HTERT RPE-1 (cell line): ENCODE measurements around the gene MFAP3.
"Not testable (repeated sequence)": the region's sequence is repeated elsewhere in the genome, so short reads cannot be mapped to it uniquely, and the experiment has no call there.

Source experiments
- in situ Hi-C: fragments of 300-500 bp; cut with MboI; formaldehyde crosslinking; loops from 4 replicates; pipeline ENCODE4 v1.14.3; 2020; ENCODE audit warnings: low sequenced_read_pairs

Gene MFAP3

GRCh38 chr5:154038707-154039457, at the start of gene MFAP3, which contains the start of gene FAM114A2:
Gene MFAP3 (plus strand): TSS chr5:154038967. CDS start chr5:154049723, 10,756 bp downstream.
Gene FAM114A2 (minus strand): TSS chr5:154038910. CDS start chr5:154034953, 3,957 bp downstream.
- in situ Hi-C loops, result no loop called here

DNA sequence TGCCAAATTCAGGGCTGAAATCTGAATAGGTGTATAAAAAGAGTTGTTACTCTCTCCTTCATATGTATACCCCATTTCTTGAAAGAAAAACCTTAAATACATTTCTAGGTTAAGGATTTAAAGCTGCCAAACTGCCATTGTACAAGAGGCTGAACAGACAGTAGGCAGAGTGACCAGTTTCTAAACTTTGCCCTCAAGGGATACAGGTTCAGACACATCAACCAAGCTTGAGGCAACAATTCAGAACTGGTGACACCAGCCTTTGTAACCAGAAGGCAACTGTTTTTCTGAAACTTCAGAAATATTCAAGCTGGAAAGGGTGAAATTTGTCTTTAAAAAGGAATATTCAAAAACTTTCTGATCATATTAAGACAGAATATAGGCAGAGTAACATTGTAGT, 47.6 kb upstream of the MFAP3 start:
- in situ Hi-C loops, result no loop called here

DNA sequence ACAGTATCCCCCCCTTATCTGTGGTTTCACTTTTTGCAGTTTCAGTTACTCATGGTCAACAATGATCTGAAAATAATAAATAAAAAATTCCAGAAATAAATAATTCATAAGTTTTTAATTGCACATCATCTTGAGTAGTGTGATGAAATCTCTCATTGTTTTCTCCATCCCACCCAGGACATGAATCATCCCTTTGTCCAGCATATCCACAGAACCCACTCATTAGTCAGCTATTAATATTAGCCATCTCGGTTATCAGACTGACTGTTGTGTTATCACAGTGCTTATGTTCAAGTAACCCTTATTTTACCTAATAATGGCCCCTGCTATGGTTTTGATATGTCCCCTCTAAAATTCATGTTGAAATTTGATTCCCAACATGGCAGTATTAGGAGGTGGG, 40.8 kb upstream of the MFAP3 start:
- in situ Hi-C loops, result no loop called here

GRCh38 chr5:153998768-153999167, 40.0 kb upstream of the MFAP3 start:
- in situ Hi-C loops, result no loop called here

DNA sequence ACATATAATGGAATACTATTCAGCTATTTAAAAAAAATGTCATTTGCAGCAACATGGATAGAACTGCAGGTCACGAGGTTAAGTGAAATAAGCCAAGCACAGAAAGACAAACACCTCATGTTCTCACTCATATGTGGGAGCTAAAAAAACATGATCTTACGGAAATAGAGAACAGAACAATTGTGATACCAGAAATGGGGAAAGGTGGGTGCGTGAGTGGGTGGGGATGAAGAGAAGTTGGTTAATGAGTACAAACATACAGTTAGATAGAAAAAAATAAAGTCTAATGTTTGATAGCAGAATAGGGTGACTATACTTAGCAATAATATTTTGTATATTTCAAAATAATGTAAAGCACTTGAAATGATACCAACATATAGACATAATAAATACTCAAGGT, 38.8 kb upstream of the MFAP3 start:
- in situ Hi-C loops, result no loop called here

DNA sequence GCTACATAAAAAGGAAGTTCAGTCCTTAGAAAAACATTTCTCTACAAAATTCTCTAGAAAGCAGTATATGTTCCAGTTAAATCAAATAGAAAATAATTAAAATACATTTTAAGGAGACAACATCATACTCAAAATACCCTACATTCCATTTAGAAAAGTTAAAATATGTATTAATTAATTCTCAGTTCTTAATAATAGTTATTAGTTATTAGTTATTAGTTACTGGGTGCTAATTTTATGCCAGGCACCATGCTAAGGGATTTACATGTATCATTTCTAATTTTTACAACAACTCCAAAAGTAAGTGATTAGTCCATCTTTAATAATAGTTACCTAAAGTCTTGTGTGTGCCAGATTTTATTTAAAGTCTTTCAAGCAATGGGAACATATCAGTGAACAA, 38.1 kb upstream of the MFAP3 start:
- in situ Hi-C loops, result no loop called here

DNA sequence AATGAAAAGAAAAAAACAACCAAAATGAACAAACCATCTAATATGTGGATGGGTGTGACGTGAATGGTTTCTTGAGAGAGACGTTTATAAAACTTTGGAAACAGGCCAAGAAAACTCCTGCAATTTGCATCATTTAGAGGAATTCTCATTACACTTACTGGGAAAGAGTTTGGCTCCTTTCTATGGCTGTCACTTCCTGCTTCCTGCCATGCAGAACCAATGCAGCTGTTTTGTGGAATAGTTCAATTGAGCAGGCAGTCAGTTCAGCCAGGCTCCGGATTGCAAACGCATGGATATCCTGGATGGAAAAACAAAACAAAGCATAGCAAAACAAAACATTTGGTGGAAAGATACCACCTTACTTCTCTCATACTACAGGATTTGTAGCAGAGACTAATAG, 36.7 kb upstream of the MFAP3 start:
- in situ Hi-C loops, result no loop called here

GRCh38 chr5:154002511-154003020, 36.2 kb upstream of the MFAP3 start:
- in situ Hi-C loops, result no loop called here

DNA sequence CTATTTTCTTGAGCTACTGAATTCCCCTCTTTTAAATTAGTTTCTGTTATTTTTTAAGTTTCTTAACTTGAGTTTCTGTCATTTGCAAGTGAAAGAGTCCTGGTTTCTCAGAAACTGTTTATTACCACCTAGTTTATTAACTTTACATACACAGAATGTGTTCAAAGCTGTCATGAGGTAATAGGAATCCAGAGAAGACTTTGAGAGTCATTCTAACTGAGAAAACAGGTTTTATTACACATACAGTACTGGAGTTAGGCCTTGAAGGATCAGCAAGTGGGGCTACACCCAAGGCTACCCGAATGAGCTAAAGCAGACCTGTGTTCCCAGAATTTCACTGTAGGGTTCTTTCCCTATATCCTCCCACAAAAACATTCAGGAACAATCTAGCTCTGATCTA, 33.1 kb upstream of the MFAP3 start:
- in situ Hi-C loops, result no loop called here

DNA sequence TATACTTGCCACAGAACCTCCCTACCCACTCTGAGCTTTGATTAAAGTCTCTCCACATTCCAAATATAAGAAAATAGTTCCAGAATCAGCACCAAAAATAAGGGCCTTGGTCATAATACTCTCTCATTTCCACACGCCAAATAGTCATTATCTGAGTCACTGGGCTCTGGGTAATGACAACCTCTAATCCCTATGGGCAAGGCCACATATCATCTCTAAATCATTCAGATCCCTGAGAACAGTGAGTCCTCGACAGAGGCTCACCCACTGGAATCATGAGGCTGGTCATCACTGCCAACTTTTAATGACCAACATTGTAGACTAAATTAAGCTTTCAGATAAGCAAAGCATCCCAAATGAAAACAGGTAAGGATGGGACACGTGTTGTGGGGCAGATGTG, 28.1 kb upstream of the MFAP3 start:
- in situ Hi-C loops, result no loop called here

DNA sequence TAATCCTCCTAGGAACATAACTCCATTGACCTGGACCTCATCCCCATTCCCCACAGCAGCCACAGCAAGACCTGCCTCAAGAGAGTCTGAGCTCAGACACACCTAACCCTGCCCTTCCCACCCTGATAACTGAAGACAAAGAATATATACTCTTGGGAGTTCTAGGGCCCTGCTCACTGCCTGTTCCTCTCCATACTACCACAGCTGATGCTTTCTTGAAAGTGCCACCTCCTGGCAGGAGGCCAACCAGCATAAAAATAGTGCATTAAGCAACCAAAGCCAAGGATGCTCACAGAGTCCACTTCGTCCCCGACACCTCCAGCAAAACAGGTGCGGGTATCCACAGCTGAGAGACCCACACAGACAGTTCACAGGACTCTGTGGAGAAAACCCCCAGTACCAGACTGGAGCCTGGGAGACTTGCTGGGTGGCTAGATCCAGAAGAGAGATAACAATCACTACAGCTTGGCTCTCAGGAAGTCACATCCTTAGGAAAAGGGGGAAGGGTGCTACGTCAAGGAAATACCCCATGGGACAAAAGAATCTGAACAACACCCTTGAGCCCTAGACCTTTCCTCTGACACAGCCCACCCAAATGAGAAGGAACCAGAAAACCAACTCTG, 23.6 kb upstream of the MFAP3 start:
- in situ Hi-C loops, result no loop called here

DNA sequence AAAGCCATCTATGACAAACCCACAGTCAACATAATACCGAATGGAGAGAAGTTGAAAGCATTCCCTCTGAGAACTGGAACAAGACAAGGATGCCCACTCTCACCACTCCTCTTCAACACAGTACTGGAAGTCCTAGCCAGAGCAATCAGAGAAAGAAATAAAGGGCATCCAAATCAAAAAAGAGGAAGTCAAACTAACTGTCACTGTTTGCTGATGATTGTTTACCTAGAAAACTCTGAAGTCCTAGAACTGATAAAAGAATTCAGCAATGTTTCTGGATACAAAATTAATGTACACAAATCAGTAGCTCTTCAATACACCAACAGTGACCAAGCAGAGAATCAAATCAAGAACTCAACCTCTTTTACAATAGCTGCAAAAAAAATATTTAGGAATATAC, 19.8 kb upstream of the MFAP3 start:
- in situ Hi-C loops, result not testable (repeated sequence)

GRCh38 chr5:154025951-154026350, 12.8 kb upstream of the MFAP3 start:
- in situ Hi-C loops, result no loop called here

DNA sequence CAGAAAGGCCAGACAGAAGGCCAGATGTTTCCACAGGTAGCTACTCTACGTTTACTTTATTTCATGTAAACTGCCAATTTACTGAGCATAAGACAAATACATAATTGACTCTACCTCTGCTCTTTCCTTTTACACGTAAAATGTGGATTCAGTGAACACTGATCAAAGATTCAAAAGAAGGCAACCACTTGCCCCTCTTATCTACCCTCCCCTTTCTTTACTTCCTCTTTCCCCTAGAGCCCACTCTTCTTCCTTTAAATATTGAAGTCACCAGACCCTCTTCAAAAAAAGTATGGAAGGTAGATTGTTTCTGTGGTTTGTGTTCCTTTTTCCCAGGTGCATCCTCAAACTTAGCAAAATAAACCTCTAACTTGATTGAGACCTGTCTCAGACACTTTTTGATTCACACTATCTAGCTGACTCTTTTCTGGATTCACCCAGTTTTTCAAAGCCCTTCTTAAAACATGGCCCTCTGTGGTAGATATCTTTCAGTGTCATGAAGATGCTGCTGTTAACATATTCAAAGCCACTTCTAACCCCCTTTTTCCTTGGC, 6.8 kb upstream of the MFAP3 start:
- in situ Hi-C loops, result no loop called here

DNA sequence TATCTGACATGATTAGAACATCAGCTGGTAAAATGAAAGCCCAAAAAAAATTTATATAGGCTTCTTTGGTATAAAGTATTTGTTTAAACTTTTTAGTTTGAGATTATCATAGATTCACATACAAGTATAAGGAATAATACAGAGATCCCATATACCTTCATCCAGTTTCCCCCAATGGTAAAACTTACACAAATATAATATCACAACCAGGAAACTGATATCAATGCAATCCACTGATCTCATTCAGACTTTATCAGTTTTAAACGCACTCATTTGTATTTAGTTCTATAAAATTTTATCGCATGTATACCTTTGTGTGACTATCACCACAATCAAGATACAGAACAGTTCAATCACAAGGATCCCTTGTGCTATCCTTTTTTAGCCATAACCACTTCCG, 3.8 kb upstream of the MFAP3 start:
- in situ Hi-C loops, result no loop called here

DNA sequence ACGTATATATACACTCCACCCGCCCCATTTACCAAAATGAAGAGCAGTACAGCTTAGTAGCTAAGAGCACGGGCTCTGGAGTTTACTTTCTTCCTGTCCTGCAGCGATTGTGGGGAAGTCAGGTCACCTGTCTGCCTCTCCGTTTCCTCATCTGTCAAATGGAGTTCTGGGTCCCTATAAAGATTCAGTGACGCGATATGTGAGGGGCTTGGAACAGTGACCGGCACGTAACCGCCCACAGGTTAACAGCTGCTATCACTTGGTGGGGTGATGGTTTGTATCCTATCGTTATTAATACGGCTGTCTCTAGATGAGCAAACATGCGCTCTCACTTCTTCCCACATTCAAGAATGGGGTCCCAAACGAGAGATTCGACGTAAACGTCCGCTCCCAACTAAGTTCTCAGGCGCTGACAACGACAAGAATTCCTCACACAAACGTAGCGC, 483 bp upstream of the MFAP3 start:
- in situ Hi-C loops, result no loop called here

GRCh38 chr5:154039458-154039829, 677 bp downstream of the MFAP3 start:
- in situ Hi-C loops, result no loop called here

- in situ Hi-C loops, result no loop called here
Observed at GRCh38 chr5:154042766-154043165, 4.0 kb downstream of the MFAP3 start.

DNA sequence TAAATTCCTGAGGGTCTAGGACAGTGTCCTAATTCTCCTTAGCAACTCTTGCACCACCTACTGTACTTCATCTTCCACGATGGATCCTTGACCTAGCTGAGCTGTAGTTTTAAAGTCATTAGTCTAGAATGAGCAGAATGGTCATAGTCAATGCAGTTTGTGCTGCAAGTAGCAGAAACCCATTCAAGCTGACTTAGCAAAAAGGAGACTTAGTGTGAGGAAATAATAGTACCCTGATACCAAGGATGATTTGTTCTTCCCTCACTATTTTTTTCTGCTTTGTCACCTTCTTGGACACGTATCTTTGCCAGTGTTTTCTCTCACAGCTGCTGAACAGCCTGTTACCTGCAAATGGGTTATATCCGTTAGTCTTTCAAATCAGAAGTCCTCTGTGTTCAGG, 5.3 kb downstream of the MFAP3 start:
- in situ Hi-C loops, result no loop called here

DNA sequence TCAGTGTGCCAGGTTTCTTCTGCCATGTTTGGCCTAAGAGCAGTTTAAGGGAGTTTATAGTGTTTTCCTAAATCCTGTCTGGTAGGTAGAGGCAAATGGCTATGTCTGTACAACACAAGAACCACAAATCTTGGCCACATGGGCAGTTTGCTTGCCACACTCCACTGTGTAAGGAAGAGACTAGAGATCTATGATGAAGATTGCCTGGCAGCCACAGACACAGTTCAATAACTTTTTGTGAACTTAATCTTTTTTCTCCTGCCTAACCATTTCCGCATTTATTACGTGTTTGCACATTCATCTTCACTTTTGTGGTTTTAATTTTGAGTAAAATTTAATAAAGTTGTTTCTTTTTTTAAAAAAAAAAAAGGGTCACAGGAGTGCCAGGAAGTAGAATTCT, 5.8 kb downstream of the MFAP3 start:
- in situ Hi-C loops, result no loop called here

DNA sequence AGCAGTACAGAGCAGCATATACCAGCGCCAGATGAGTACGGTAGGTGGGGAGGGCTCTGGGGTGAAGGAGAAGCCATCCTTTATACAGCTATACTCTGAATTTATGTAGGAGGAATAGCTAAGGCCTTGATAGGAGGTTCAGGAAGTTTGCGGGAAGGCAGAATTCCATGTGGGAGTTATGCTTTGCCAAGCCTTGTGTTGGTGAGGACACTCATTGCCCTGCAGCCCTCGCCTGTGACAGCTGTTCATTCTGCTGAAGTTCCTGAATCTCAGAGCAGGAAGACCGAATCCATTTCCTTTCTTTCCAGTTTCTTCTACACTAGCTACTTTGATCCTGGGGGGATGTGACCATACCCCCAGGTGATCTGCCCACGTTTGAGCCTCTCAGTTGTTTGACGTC, 7.7 kb downstream of the MFAP3 start:
- in situ Hi-C loops, result no loop called here

DNA sequence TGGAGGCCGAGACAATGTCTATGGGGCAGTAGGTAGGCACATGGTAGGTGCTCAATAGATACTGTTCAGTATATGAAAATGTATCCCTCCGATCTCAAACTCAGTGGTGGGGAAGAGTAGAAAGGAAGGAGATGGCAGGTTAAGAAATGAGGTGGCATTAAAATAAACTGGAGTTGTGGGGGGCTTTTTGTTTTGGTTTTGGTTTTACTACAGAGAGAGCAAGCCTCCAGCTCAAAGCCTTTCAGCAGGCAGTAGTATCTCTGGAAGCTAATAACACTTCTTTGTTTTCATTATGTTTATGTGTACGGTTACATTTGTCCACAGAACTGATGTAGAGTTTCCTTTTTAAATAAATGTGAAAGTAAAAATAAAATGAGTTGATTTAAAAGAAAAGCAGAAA, 8.6 kb downstream of the MFAP3 start:
- in situ Hi-C loops, result no loop called here
